ENCODE results near the gene PDE1A.

PDE1A gene

DNA sequence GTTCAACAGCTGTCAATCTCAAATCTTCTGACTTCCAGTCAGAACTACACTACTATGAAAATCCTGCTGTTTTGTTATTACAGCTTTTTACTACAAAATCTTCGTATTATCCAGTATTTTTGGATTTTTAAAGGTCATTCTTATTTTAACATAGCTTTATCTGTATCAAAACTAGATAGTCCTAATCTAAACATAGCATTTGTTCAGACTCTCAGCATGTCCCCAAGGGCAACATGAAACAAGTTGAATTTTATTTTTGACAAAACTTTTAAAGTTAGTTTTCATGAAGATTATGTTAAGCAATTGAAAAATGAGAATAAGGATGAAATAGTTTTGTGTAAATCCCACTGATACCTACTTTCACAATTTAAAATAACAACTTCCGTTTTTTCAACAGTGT lies 48.1 kb downstream of the PDE1A start:
- H3K4me3 ChIP-seq (ENCODE audit: low read depth, low read length) = no peak overlapping the region
- H3K4me1 ChIP-seq (ENCODE audit: control insufficient read depth, insufficient read depth, low read length) = no peaks in the 10 kb centered on the region
- no peak overlapping the region for H3K9ac ChIP-seq (ENCODE audit: low read length)
- H3K27ac ChIP-seq (ENCODE audit: low read depth, low read length) = no peak overlapping the region
- peaks cover 28% of the 10 kb centered on the region for H3K9me3 ChIP-seq (ENCODE audit: control insufficient read depth, insufficient read depth, low read depth, low read length)
- no peaks in the 10 kb centered on the region for H3K36me3 ChIP-seq (ENCODE audit: control insufficient read depth, insufficient read depth, low read length)
- no peaks in the 10 kb centered on the region for H3K27me3 ChIP-seq (ENCODE audit: control insufficient read depth, insufficient read depth, low read length)

DNA sequence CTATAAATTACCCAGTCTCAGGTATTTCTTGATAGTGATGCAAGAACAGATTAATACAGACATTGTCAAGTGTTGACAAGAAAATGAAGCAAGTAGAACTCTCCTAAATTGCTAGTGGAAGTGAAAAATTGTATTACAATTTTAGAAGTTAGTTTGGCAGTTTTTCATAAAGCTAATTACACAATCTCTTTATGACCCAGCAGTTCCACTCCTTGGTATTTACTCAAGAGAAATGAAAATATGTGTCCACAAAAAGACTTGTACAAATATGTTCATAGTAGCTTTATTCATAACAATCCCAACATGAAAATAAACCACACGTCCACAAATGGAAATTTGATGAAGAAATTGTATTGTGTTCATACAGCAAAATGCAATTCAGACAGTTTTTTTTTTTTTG lies 49.4 kb downstream of the PDE1A start:
- Histone ChIP-seq H3K9ac (ENCODE audit: low read length) (no peak overlapping the region), H3K27ac (ENCODE audit: low read depth, low read length) (no peak overlapping the region), H3K4me3 (ENCODE audit: low read depth, low read length) (no peak overlapping the region), H3K9me3 (ENCODE audit: control insufficient read depth, insufficient read depth, low read depth, low read length) (peaks cover 25% of the 10 kb centered on the region), H3K27me3 (ENCODE audit: control insufficient read depth, insufficient read depth, low read length) (no peaks in the 10 kb centered on the region), H3K36me3 (ENCODE audit: control insufficient read depth, insufficient read depth, low read length) (no peaks in the 10 kb centered on the region), H3K4me1 (ENCODE audit: control insufficient read depth, insufficient read depth, low read length) (no peaks in the 10 kb centered on the region)

DNA sequence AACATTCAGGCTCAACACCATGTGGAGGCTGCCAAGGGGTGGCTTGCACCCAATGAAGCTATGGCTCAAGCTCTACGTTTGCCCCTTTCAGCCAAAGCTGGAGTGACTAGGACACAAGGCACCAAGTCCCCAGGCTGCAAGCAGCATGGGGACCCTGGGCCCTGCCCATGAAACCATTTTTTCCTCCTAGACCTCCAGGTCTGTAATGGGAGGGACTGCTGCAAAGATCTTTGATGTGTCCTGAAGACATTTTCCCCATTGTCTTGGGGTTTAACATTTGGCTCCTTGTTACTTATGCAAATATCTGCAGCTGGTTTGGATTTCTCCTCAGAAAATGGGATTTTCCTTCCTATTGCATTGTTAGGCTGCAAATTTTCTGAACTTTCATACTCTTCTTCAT lies 51.0 kb downstream of the PDE1A start:
- no peaks in the 10 kb centered on the region for H3K36me3 ChIP-seq (ENCODE audit: control insufficient read depth, insufficient read depth, low read length)
- H3K27me3 ChIP-seq (ENCODE audit: control insufficient read depth, insufficient read depth, low read length) = no peaks in the 10 kb centered on the region
- H3K4me1 ChIP-seq (ENCODE audit: control insufficient read depth, insufficient read depth, low read length) = no peaks in the 10 kb centered on the region
- no peak overlapping the region for H3K27ac ChIP-seq (ENCODE audit: low read depth, low read length)
- no peak overlapping the region for H3K9ac ChIP-seq (ENCODE audit: low read length)
- no peak overlapping the region for H3K4me3 ChIP-seq (ENCODE audit: low read depth, low read length)
- H3K9me3 ChIP-seq (ENCODE audit: control insufficient read depth, insufficient read depth, low read depth, low read length) = peaks cover 25% of the 10 kb centered on the region

DNA sequence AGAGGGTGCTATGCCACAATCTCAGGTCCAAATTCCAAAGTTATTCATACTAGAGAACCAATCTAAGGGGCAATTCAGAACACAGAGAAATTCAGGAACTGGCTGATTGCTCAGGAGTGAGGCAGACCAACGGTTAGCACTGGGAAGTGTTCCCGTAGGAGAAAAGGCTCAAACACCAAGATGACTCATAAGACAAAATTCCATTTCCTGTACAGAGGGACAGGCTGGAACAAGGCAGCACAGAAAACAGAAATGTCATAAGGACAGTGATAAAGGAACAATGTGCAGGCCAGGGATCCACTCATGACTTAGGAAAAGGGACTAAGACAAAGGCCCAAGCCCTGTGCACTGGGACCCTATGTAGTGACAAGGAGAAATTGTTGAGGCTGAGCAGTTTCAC lies 54.2 kb downstream of the PDE1A start:
- Histone ChIP-seq H3K9me3 (ENCODE audit: control insufficient read depth, insufficient read depth, low read depth, low read length) (peaks cover 25% of the 10 kb centered on the region), H3K27ac (ENCODE audit: low read depth, low read length) (no peak overlapping the region), H3K4me3 (ENCODE audit: low read depth, low read length) (no peak overlapping the region), H3K36me3 (ENCODE audit: control insufficient read depth, insufficient read depth, low read length) (no peaks in the 10 kb centered on the region), H3K4me1 (ENCODE audit: control insufficient read depth, insufficient read depth, low read length) (no peaks in the 10 kb centered on the region), H3K27me3 (ENCODE audit: control insufficient read depth, insufficient read depth, low read length) (no peaks in the 10 kb centered on the region), H3K9ac (ENCODE audit: low read length) (no peak overlapping the region)

DNA sequence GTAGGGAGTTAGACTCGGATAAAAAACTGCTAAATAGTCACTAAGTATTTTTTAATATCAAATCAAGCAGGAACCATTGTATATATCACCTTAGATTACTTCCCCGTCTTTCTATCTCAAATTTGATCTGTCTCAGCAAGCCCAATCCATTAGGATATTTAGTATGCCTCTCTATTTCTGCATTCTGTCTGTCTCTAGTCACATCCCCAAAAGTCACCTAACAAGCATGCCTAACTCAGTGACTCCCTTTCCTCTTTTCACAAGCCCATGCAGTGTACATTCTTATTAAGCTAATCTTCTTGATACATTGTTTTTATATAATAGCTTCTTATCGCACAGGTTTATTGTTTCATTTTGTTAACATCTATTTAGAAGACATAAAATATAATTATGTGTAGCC lies 57.8 kb downstream of the PDE1A start:
- H3K4me1 ChIP-seq (ENCODE audit: control insufficient read depth, insufficient read depth, low read length) = no peaks in the 10 kb centered on the region
- H3K4me3 ChIP-seq (ENCODE audit: low read depth, low read length) = no peak overlapping the region
- H3K27me3 ChIP-seq (ENCODE audit: control insufficient read depth, insufficient read depth, low read length) = no peaks in the 10 kb centered on the region
- no peak overlapping the region for H3K9ac ChIP-seq (ENCODE audit: low read length)
- H3K36me3 ChIP-seq (ENCODE audit: control insufficient read depth, insufficient read depth, low read length) = no peaks in the 10 kb centered on the region
- no peaks in the 10 kb centered on the region for H3K9me3 ChIP-seq (ENCODE audit: control insufficient read depth, insufficient read depth, low read depth, low read length)
- no peak overlapping the region for H3K27ac ChIP-seq (ENCODE audit: low read depth, low read length)

DNA sequence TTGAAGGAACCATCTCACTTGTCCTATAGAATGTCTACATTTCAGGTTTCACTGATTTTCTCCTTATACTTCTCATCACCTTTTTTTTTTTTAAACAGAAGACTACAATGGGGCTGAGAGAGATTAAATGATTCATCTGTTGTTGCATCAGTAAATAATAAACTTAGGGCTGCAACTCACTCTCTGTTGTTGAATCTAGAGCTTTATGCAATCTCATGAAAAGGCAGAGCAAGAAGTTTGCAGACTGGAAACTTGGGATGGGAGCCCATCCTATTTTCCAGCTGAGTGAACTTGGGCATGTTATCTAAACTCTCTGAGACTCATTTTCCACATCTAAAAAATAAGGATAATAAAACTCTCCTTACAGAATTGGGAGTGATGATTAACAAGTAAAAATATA lies 58.4 kb downstream of the PDE1A start:
- no peaks in the 10 kb centered on the region for H3K9me3 ChIP-seq (ENCODE audit: control insufficient read depth, insufficient read depth, low read depth, low read length)

DNA sequence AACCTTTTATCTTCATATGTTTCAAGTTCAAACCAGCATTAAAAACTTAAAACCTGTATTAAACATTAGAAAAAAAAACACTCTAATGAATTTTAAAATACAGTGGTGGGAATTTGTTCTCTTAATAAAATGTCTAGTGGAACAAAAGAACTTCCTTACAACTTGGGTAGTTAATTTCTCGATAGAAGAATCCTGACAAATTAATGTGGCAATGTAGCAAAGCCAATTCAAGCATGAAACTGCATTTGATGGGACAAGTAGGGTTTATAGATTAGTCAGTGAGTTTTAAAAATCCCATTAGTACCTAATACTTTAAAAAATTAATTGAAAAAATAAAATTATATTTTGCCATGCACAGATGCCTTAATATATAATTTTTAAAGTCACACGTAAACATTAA lies 59.4 kb downstream of the PDE1A start:
- no peaks in the 10 kb centered on the region for H3K36me3 ChIP-seq (ENCODE audit: control insufficient read depth, insufficient read depth, low read length)
- H3K9ac ChIP-seq (ENCODE audit: low read length) = no peak overlapping the region
- H3K9me3 ChIP-seq (ENCODE audit: control insufficient read depth, insufficient read depth, low read depth, low read length) = no peaks in the 10 kb centered on the region
- no peak overlapping the region for H3K27ac ChIP-seq (ENCODE audit: low read depth, low read length)
- no peak overlapping the region for H3K4me3 ChIP-seq (ENCODE audit: low read depth, low read length)
- H3K4me1 ChIP-seq (ENCODE audit: control insufficient read depth, insufficient read depth, low read length) = no peaks in the 10 kb centered on the region
- H3K27me3 ChIP-seq (ENCODE audit: control insufficient read depth, insufficient read depth, low read length) = no peaks in the 10 kb centered on the region

More for the DNA sequence above, 58.4 kb downstream of the PDE1A start:
- H3K9ac ChIP-seq (ENCODE audit: low read length) = no peak overlapping the region
- H3K4me3 ChIP-seq (ENCODE audit: low read depth, low read length) = no peak overlapping the region
- H3K27me3 ChIP-seq (ENCODE audit: control insufficient read depth, insufficient read depth, low read length) = no peaks in the 10 kb centered on the region
- no peaks in the 10 kb centered on the region for H3K36me3 ChIP-seq (ENCODE audit: control insufficient read depth, insufficient read depth, low read length)
- no peaks in the 10 kb centered on the region for H3K4me1 ChIP-seq (ENCODE audit: control insufficient read depth, insufficient read depth, low read length)
- no peak overlapping the region for H3K27ac ChIP-seq (ENCODE audit: low read depth, low read length)

DNA sequence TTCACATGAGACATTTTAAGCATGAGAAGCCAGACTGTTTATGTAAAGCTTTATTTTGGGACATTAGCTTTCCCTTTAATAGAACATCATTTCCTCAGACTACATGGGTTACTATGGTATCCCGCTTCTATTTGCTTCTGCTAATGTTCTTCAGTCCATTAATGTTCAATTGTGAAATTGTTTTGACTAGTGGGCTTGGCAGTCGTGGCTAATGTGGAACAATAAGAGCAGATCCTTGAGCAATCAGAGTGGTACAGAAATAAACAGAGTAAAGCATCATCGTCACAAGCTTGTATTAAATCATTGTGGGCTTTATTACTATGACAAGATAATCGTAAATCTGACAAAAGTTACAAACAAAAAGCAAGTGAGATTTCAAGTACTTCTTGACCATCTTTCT lies 60.2 kb downstream of the PDE1A start:
- H3K9me3 ChIP-seq (ENCODE audit: control insufficient read depth, insufficient read depth, low read depth, low read length) = no peaks in the 10 kb centered on the region
- H3K9ac ChIP-seq (ENCODE audit: low read length) = no peak overlapping the region
- H3K27me3 ChIP-seq (ENCODE audit: control insufficient read depth, insufficient read depth, low read length) = no peaks in the 10 kb centered on the region
- no peak overlapping the region for H3K4me3 ChIP-seq (ENCODE audit: low read depth, low read length)
- H3K36me3 ChIP-seq (ENCODE audit: control insufficient read depth, insufficient read depth, low read length) = no peaks in the 10 kb centered on the region
- no peak overlapping the region for H3K27ac ChIP-seq (ENCODE audit: low read depth, low read length)
- no peaks in the 10 kb centered on the region for H3K4me1 ChIP-seq (ENCODE audit: control insufficient read depth, insufficient read depth, low read length)

DNA sequence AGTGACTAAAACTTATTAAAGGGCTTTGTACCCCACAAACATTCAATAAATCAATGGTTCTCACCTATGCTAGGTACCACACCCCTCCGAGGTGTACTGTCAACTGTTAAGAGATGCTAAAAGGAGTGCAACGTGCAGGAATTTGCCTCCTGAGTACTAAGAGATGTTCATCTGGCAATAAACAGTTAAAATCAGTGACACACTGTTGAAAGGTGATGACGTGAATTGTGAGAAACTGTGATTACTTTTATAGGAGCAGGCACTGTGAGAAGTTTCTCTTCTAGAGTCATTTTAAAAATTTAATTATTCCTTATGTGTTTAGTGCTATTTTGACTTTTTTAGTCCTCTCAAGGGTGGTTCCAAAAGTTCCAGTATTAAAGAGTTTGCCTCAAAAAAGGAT lies 61.0 kb downstream of the PDE1A start:
- Histone ChIP-seq H3K27me3 (ENCODE audit: control insufficient read depth, insufficient read depth, low read length) (no peaks in the 10 kb centered on the region), H3K4me1 (ENCODE audit: control insufficient read depth, insufficient read depth, low read length) (no peaks in the 10 kb centered on the region), H3K27ac (ENCODE audit: low read depth, low read length) (no peak overlapping the region), H3K36me3 (ENCODE audit: control insufficient read depth, insufficient read depth, low read length) (no peaks in the 10 kb centered on the region), H3K9me3 (ENCODE audit: control insufficient read depth, insufficient read depth, low read depth, low read length) (no peaks in the 10 kb centered on the region), H3K4me3 (ENCODE audit: low read depth, low read length) (no peak overlapping the region), H3K9ac (ENCODE audit: low read length) (no peak overlapping the region)

DNA sequence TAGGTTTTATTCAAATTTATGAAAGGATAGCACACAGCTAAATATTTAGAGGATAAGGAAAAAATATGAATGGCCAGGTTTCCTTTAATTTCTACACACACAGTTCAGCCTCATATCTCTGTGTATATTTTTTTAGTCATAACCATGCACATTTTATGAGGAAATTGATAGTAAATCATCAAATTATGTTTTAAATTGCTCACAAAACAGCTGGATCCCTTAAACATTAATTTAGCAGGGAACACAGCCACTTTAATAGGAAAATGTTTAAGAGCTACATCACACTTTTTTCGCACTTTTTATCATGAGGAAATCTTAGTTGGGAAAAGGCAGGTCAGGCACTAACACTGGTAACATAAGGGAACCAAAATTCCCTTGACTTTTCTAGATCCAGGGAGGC lies 65.4 kb downstream of the PDE1A start:
- Histone ChIP-seq H3K27me3 (ENCODE audit: control insufficient read depth, insufficient read depth, low read length) (no peaks in the 10 kb centered on the region), H3K4me3 (ENCODE audit: low read depth, low read length) (no peak overlapping the region), H3K27ac (ENCODE audit: low read depth, low read length) (no peak overlapping the region), H3K9me3 (ENCODE audit: control insufficient read depth, insufficient read depth, low read depth, low read length) (no peaks in the 10 kb centered on the region), H3K9ac (ENCODE audit: low read length) (no peak overlapping the region), H3K4me1 (ENCODE audit: control insufficient read depth, insufficient read depth, low read length) (no peaks in the 10 kb centered on the region), H3K36me3 (ENCODE audit: control insufficient read depth, insufficient read depth, low read length) (no peaks in the 10 kb centered on the region)

DNA sequence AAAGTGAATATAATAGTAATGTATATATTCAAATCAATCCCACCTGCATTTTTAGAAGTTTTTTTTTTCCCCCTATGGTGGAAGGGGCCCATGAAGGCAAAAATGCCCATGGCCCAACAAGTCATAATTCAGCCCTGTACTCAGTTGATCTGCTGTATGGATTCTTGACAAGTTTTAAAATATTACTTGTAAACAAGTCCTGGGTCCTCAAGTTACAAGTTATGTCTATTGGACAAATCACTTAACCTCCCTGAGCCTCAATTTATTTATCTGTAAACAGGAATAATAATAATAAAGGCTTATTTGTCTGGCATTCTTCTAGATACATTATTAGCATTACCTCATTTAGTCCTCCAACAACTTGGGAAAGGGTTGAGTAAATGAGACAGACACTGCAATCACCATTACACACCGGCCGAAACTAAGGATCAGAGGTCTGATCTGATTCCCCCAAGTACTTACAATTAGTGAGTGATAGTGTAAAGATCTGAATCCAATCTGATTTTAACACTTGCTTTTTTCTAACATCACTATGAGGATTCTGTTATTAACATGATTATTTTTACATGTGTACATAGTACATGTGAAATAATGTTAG lies 66.1 kb downstream of the PDE1A start:
- Histone ChIP-seq H3K27me3 (ENCODE audit: control insufficient read depth, insufficient read depth, low read length) (no peaks in the 10 kb centered on the region), H3K4me3 (ENCODE audit: low read depth, low read length) (no peak overlapping the region), H3K9me3 (ENCODE audit: control insufficient read depth, insufficient read depth, low read depth, low read length) (no peaks in the 10 kb centered on the region), H3K36me3 (ENCODE audit: control insufficient read depth, insufficient read depth, low read length) (no peaks in the 10 kb centered on the region), H3K4me1 (ENCODE audit: control insufficient read depth, insufficient read depth, low read length) (no peaks in the 10 kb centered on the region), H3K27ac (ENCODE audit: low read depth, low read length) (no peak overlapping the region), H3K9ac (ENCODE audit: low read length) (no peak overlapping the region)

Measured in HUES6 (cell line).